ENCODE results near the gene NRXN3. TPM values are rescaled to one million over a fixed set of nuclear protein-coding genes. Genes with fewer than 3 reads are reported as not detected.

Gene NRXN3
- total and polyA plus RNA-seq, 8 donors: 1.3 to 7.6 (median 1.5) TPM

DNA sequence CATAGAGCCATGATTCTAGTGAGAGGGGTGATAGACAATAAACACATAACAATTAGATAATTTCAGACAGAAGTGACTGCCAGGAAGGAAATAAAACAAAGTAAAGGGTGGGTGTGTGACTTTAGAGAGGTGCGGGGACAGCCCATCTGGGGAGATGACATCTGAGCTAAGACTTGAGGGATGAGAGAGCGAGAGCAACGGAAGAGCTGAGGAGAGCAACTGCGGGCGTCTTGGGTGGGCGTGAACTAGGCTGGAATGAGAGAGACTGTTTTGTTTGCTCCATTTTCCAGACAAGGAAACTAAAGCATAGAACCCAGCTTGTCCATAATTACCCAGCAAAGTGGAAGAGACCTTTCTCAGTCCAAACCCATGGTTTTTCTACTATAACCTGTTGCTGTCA is 25.3 kb downstream of the NRXN3 start:
- H3K4me1 ChIP-seq: no peaks in the 10 kb centered on the region
- no peak overlapping the region for H3K4me3 ChIP-seq
- intact Hi-C loops (cut with DNase I): no loop called here
- no peaks in the 10 kb centered on the region for H3K36me3 ChIP-seq
- no peak overlapping the region for H3K27ac ChIP-seq
- TF ChIP-seq, protein P1, sequence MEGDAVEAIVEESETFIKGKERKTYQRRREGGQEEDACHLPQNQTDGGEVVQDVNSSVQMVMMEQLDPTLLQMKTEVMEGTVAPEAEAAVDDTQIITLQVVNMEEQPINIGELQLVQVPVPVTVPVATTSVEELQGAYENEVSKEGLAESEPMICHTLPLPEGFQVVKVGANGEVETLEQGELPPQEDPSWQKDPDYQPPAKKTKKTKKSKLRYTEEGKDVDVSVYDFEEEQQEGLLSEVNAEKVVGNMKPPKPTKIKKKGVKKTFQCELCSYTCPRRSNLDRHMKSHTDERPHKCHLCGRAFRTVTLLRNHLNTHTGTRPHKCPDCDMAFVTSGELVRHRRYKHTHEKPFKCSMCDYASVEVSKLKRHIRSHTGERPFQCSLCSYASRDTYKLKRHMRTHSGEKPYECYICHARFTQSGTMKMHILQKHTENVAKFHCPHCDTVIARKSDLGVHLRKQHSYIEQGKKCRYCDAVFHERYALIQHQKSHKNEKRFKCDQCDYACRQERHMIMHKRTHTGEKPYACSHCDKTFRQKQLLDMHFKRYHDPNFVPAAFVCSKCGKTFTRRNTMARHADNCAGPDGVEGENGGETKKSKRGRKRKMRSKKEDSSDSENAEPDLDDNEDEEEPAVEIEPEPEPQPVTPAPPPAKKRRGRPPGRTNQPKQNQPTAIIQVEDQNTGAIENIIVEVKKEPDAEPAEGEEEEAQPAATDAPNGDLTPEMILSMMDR (IDR thresholded peaks at IDR 0.05): no peak
- no peak for ATAC-seq
- no peaks in the 10 kb centered on the region for H3K27me3 ChIP-seq
- DNase-seq: no peak
- H3K9me3 ChIP-seq: peaks cover 0 to 5% of the 10 kb centered on the region in 2 donors

DNA sequence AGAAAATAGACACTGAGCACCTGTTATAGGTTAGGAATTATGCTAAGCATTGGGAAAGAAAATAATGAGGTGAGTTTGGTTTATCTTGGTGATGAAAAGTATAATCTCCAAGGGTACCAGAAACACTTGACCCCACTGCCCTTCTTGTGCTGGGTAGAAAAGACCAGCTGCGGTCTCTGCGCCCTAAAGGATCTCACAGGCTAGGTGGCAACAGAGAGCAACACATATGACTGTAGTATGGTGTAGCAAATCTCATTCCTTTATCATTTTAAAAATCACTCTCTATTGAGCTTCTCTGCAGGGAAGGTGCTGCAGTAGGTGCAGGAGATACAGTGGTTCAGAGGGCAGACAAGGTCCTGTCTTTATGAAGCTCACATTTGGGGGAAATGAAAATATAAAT is 26.1 kb downstream of the NRXN3 start:
- ATAC-seq: no peak
- no peaks in the 10 kb centered on the region for H3K36me3 ChIP-seq
- intact Hi-C loops (cut with DNase I): no loop called here

DNA sequence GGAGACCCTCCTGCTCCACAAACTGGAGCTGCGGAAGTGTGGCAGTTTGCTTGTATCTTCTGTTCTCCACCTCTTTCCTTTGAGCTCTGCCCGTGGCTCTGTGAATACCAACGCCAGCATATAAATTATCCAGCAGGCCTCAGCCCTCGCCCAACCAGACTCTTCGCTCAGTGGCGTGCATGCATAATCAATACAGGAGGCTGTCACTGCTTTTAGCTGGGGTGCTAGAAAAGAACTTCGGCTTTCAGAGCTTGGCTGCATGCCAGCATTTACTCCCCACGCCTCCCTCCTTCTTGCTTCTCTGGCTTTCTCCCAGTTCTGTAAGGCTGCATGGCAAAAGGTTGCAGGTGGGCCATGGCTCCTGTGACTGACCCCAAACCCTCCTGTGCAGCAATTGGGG is 26.9 kb downstream of the NRXN3 start:
- no peaks in the 10 kb centered on the region for H3K4me1 ChIP-seq
- intact Hi-C loops (cut with DNase I): no loop called here
- no peak overlapping the region for H3K27ac ChIP-seq
- DNase-seq (no peak), ATAC-seq (no peak)
- H3K27me3 ChIP-seq: no peaks in the 10 kb centered on the region
- peaks cover 0 to 5% of the 10 kb centered on the region in 2 donors for H3K9me3 ChIP-seq
- no peak overlapping the region for H3K4me3 ChIP-seq
- H3K36me3 ChIP-seq: no peaks in the 10 kb centered on the region
- TF ChIP-seq, protein P1 (IDR thresholded peaks at IDR 0.05): no peak

More for the DNA sequence above, 26.1 kb downstream of the NRXN3 start:
- TF ChIP-seq, protein P1 (IDR thresholded peaks at IDR 0.05): no peak
- DNase-seq: no peak
- H3K9me3 ChIP-seq: peaks cover 0 to 5% of the 10 kb centered on the region in 2 donors
- no peaks in the 10 kb centered on the region for H3K27me3 ChIP-seq
- H3K4me3 ChIP-seq: no peak overlapping the region
- no peak overlapping the region for H3K27ac ChIP-seq
- no peaks in the 10 kb centered on the region for H3K4me1 ChIP-seq

DNA sequence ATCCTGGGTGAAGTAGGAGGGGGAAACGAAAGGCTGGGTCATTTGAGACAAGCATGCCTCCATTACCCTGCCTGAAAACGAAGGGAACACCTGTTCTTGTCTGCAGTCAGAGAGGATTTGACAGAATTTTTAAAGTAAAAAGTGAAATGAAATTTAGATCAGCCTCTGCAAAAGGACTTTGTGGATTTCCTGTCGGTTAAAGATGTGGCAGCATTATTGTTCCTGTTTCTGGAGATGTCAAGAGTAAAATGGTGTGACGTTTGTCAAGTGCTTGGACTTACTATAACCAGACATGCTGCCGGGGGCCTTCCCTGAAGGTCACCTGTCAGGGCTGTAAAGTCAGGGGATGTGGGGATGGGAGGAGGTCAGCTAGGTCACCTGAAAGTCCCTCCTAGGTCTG is 32.0 kb downstream of the NRXN3 start:
- no peak overlapping the region for H3K4me3 ChIP-seq
- H3K9me3 ChIP-seq: peaks cover 0 to 5% of the 10 kb centered on the region in 2 donors
- H3K4me1 ChIP-seq: no peaks in the 10 kb centered on the region
- no peaks in the 10 kb centered on the region for H3K36me3 ChIP-seq
- H3K27ac ChIP-seq: no peak overlapping the region
- TF ChIP-seq, protein P1 (IDR thresholded peaks at IDR 0.05): no peak
- no peak for ATAC-seq
- intact Hi-C loops (cut with DNase I): no loop called here
- no peaks in the 10 kb centered on the region for H3K27me3 ChIP-seq
- DNase-seq: no peak

DNA sequence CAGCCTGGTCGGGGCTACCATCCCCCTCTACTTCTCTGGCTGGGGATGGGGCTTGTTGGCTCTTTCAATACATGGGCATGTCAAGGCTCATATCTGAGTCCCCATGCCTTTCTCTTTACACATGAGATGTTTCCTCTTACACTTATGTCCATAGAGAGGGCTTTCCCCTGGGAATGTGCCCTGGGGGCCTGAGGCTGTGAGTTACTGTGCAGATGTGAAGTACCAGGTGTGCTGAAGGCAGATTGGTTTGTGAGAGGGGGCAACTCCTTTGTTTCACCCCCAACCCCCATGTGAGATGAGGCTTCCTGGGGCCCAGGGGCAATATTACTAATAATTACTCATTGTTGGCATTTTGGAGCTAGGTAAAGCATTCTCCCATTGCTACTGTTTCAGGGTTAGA is 32.8 kb downstream of the NRXN3 start:
- Histone ChIP-seq H3K4me3 (no peak overlapping the region), H3K36me3 (no peaks in the 10 kb centered on the region), H3K9me3 (no peaks in the 10 kb centered on the region), H3K4me1 (no peaks in the 10 kb centered on the region), H3K27me3 (no peaks in the 10 kb centered on the region), H3K27ac (no peak overlapping the region)
- no peak for ATAC-seq
- DNase-seq: no peak
- TF ChIP-seq, protein P1 (IDR thresholded peaks at IDR 0.05): no peak
- intact Hi-C loops (cut with DNase I): no loop called here

Measured in left lung (tissue), 10 donors.